Measurements from ENCODE around the gene HMX2.
"Not testable (repeated sequence)": the region's sequence is repeated elsewhere in the genome, so short reads cannot be mapped to it uniquely, and the experiment has no call there.

HMX2 gene

DNA sequence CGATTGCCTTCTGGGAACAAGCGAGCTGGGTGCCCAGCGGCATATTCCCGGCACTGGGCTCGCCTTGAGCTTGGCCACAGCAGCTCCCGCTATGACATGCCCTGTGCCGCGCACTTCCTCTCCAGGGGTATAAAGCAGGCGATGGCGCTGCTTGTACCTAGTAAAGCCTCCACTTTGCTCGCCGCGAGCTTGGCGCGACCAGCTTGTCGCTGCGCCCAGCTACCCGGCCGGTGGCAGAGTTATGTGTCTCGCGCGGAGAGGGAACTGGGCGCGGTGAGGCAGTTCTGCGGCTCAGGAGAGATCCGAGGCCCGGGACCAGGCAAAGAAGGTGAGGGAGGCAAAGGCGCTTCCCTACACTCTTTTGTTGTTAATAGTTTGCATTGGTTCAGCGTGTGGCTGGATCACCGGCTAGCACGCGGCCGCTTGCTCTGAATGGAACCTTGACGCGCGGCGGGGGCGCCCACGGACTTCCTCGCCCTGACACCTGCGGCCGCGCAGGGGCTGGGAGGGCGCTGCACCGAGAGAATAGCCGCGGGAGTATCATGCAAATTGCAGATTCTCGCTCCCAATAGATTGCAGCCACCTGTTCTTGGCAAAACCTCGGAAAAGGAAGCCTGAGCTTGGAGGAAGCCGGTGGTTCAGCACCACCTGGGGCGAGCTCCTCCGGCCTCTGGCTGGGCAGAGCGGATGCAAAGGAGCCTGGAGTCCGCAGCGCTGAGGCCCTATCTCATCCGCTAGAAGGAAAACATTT is 3.2 kb downstream of the HMX2 start:
- no peak for DNase-seq (ENCODE audit: low spot score)
- no peak for FAIRE-seq

DNA sequence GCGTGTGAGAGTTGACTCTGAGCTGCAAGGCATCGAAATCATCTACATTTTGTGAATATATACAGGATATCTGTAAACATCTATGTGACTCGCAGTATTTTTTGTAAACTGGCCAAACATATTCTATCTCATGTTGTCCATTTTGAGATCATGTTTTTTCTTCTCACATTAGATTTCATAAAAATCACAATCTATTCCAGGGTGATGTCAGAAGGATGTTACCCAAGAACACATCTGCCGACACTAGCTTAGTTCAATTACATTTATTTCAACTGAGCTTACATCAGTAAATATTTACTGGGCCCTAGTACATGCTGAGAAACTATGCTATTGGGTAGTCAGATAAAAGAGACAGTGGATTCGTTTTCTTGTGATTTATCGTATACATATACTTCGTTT is 3.8 kb downstream of the HMX2 start:
- no peak for DNase-seq (ENCODE audit: low spot score)
- FAIRE-seq = no peak

DNA sequence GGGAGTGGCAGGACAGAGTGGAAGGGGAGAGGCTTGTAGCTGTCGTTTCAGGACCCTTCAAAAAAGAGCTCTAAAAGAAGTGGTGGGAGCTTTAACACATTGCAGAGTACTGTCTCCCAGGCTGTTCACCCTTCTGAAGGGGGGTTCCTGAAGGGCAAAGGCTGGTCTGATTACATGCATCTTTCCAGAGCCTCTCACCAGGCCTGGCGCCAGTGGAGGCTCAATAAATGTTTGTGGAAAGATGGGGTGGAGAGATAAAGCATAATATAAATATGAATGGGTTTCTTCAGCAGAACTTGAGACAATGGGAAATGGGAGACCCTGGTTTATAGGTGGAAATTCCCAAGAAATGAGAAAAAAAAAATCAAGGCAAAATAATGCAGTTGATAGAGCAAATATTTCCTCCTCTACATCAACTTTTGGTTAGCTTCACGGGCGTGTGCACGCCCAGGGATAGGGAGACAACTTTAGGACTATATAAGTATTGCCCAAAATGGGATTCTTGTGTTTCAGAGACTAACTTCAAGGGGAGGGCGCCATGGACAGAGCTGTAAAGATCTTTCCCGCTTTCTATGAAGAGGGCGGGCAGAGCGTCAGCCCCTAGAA is 5.7 kb downstream of the HMX2 start:
- FAIRE-seq (no peak), DNase-seq (ENCODE audit: low spot score) (no peak)

DNA sequence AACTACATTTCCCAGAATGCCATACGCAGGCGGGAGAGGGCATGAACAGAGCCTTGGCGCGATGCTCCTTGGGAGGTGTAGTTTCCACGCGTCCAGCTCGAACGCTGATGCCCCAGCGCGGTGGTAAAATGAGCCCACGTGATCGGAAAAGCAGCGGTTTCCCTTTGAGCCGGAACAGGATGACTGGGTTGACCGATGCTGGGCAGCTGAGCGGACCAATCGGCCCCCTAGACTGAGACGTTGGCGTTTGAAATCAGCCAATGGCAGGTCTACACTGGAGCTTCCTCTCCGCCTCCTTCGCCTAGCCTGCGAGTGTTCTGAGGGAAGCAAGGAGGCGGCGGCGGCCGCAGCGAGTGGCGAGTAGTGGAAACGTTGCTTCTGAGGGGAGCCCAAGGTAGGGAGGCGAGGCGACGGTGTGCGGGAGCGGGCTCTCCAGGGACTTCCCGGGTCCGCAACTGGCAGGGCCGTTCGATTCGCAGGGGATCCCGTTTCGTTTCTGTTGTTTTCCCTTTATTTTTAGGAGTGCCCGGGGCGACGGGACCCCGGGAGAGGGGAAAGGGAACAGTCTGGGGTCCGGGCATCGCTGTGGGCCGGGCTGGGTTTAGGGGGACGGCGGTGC is 6.3 kb downstream of the HMX2 start, which contains the start of gene BUB3:
Gene BUB3 (plus strand): TSS at position 311 of the 619 bp plus-strand sequence. CDS start 516 bp downstream, outside the sequence.
- peak; percentile 99 for DNase-seq (ENCODE audit: low spot score)
- FAIRE-seq = peak; percentile 94

DNA sequence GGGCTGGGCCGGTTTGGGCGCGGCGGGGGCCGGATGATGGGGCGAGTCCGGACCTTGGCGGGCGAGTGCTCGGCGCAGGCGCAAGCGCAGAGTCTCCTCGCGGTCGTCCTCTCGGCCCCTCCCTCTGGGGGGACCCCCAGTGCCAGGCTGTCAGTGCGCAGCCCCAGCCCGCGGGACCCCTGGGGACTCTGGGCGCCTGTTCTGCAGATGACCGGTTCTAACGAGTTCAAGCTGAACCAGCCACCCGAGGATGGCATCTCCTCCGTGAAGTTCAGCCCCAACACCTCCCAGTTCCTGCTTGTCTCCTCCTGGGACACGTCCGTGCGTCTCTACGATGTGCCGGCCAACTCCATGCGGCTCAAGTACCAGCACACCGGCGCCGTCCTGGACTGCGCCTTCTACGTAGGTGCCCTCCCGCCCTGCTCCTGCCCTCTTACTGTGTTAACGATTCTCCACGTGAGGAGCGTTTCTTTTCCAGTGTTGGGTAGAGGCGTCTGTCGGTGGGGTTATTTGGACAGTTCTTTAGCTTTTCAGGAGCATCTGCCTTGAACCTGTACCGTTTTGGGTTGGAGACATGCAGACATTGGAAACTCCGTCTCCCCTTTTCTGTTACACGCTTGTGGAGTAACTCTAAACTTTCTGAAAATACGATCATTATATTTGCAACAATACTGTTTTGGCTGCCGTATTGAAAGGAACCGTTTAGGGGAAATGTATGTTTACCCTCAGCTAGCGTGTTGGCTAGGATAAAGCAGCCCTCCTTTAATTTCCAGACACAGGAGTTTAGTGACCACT is 7.0 kb downstream of the HMX2 start:
- no peak for FAIRE-seq
- peak; percentile 26 for DNase-seq (ENCODE audit: low spot score)

DNA sequence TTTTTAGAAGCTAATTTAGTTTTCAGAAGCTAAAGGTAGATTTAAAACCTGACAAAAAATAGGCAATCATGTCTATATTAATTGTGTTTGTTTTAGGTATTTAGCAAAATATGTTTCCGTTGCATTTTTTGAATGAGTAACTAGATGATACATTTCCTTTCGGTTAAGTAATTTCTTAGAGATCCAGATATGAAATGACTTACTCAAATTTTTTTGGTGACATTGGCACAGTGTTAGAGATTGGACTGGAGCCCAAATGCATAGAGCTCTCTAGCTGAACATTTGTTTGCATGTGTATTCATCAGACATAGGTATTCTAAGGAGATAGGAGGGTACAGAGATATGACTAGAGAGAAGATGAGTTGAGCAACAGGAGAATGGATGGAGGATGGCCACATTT is 8.1 kb downstream of the HMX2 start:
- peak; percentile 18 for DNase-seq (ENCODE audit: low spot score)
- FAIRE-seq = peak; percentile 33

DNA sequence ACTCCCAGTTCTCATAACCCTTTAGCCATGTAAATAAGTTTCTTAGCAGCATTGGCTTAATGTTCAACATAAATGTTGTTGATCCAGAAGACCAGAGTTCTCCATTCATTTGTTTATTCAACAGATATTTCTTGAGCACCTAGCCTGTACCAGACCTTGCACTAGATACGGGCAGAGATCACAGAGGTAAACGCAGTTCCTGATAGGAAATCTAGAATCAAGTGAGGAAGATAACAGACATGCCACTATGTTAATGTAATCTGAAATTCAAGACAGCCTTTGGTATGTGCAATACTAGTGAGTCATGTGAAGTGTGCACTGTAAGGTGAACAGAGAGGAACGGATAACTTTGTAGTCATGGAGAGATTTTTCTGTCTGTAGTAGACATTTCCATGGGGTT is 9.3 kb downstream of the HMX2 start:
- peak; percentile 79 for DNase-seq (ENCODE audit: low spot score)
- FAIRE-seq = peak; percentile 87

DNA sequence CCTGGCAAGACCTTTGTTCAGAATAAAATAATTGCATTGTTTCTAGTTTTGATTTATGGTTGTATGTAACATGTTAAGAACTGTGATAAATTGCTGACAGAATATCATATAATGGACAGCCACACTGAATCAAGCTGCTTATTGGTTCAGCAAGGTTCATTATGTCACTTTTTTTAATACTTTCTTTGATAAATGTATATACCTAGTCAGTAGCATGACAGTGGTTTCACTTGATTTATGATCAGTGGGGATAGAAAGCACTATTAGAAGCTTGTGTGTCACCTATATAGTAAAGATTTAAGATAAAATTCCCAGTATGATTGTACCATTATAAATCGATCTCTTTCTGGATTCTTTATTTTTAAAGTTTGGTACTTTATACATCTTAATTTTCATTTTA is 10.7 kb downstream of the HMX2 start:
- FAIRE-seq = no peak
- no peak for DNase-seq (ENCODE audit: low spot score)

DNA sequence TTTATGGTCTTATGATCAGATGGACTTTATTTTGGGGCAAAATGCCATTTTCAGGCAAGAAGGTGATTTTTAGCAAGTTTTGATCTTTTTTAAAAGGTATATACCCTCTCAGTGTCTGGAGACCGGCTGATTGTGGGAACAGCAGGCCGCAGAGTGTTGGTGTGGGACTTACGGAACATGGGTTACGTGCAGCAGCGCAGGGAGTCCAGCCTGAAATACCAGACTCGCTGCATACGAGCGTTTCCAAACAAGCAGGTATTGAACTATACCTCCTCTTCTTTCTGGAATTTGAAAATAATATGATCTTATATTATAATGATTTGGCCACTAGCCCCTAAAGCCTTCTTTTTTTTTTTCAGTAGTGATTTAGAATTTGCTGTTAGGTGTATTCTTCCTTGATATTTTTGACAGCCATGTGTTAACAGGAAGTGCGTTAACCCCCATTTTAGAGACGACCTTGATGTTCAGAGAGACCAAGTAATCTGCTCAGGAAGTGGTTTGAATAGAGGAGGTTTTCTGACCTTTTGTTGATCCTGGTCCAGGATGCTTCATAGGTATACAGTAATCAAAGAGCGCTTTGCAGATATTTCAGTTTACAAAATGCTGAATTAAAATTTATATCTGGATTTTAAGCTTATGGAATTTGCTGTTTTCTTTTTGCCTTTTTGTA is 12.5 kb downstream of the HMX2 start:
- DNase-seq (ENCODE audit: low spot score) = no peak
- FAIRE-seq = no peak

DNA sequence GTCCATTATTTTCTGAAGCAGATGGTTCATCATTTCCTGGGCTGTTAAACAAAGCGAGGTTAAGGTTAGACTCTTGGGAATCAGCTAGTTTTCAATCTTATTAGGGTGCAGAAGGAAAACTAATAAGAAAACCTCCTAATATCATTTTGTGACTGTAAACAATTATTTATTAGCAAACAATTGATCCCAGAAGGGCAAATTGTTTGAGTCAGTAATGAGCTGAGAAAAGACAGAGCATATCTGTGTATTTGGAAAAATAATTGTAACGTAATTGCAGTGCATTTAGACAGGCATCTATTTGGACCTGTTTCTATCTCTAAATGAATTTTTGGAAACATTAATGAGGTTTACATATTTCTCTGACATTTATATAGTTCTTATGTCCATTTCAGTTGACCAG is 16.4 kb downstream of the HMX2 start:
- no peak for FAIRE-seq
- no peak for DNase-seq (ENCODE audit: low spot score)

DNA sequence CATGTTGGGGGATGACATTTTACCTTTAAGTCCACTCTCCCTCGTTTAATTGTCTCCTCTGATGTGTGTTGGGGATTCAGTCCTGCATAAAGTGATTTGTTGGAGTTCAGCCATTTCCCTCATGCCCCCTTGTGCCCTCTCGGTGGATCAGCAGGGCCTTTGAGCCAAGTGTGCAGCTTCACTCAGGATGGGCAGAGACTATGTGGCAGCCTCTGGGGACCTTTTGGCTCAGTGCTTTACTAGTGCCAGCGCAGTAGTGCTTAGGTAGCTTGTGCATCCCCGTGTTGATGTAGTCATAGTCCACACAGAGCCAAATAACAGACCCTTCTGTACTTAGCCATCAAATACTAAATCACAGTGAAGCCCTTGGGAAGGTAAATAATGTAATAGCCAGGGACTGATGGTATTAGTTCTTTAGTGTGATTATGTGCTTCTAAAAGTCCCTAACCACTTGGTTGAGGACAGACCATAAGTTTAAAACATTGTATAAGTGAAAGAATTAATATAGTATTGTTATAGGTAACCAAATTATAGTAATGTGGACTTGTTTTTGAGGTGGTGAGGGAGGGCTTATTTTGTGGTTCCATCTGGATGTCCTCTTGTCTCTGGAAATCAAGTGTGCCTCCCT is 17.6 kb downstream of the HMX2 start:
- DNase-seq (ENCODE audit: low spot score) = no peak
- no peak for FAIRE-seq

DNA sequence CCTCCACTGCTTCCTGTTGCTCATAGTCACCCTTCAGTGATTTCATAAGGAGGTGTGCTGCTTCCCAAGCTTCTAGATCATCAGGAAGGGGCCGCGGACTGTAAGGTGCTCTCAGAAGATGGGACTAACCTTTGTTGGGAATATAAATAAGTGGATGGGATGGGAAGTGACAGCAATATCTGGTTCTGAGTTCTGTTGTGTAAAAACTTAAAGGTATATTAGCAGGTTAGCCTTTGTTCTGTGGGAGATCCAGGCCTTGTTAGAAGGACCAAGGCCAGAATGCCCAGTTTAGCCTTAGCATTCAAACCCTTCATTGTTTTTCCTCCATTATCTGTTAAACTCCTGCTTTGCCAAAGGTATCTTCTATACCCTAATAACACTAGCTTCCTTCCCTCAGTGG is 18.7 kb downstream of the HMX2 start:
- no peak for DNase-seq (ENCODE audit: low spot score)
- no peak for FAIRE-seq

DNA sequence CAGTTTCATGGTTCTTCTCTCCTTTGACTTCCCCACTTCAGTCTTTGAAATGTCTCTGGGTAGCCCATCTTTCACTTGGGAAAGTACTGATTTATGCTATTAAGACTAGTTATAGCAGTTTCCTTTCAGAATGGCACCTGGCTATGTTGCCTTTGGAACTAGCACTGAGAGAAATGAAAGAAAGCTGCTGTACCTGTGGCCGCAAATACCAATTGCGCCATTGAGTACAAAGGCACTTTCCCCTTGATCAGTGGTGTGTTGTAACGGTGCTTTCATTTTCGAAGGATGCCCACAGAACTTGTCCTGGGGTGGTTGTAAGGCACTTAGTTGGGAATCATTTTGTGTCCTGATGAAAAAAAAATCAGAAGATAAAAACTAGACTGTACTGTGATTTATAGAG is 23.0 kb downstream of the HMX2 start:
- FAIRE-seq = no peak

DNA sequence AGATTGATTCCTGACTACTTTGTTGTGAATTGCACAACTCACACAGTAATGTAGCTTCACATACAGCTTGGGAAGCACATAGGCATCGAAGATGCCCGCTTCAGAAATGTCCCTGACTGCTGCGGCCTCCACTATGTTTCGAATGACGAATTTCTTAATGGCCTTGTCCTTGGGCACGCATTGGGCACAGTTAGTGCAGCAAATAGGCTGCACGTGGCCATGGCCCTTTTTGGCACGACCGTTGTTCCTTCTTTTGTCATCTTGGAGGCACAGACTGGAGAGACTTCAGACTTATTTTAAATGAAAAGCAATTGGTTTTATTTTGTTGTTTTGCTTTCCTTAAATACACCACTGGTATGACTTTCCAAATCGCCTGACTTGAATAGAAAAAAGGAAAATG is 23.7 kb downstream of the HMX2 start:
- not testable (repeated sequence) for FAIRE-seq; DNase-seq (ENCODE audit: low spot score)

More for the DNA sequence above, 23.0 kb downstream of the HMX2 start:
- DNase-seq (ENCODE audit: low spot score) = no peak

DNA sequence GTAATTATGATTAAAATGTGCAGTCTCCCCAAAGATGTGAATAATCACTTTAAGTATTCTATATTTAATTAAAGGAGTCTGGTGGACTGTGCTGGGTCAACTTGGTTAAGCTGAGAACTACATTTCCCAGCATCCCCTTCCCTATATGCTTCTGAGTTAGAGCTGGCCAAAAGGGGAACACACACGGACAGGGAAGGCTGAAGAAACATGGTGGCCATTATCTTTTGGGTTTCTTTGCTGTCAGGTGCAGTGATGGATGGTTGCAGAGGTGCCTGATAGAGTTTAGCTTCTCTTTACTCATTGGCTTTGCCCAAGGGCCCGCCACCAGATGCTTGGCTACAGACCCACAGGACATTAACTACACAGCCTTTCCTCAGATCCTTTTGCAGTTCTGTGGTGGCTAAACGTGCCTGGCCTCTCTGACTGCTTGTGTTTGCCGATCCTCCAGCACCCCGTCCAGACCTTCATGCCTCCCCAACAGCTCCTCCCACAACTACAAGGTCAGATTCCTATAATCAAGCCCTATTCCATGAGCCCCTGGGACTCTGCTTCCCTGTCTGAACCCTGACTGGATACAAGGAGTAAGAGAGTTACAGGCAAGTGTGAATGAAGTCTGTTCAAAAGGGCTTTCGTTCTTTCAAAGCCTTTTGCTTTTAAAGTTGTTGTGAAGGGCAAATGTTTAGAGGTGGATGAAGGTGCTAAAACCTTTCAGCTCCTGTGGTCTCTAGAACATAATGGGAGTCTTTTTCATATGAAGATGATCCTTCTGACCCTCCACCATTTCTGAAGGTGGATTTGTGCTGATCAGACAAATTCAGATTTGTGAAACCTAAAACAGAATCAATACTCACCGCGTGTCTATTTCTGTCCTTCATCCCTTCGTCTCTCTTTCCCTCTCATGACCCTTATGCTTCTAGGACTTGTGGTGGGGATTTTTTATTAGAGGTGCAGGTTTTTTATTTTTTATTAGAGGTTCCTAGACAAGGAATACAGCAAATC is 27.8 kb downstream of the HMX2 start:
- no peak for DNase-seq (ENCODE audit: low spot score)
- no peak for FAIRE-seq

DNA sequence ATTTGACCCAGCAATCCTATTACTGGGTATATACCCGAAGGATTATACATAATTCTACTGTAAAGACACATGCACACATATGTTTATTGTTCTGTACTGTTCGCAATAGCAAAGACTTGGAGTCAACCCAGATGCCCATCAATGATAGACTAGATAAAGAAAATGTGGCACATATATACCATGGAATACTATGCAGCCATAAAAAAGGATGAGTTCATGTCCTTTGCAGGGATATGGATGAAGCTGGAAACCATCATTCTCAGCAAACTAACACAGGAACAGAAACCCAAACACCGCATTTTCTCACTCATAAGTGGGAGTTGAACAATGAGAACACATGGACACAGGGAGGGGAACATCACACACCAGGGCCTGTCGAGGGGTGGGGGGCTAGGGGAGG is 30.5 kb downstream of the HMX2 start:
- not testable (repeated sequence) for FAIRE-seq; DNase-seq (ENCODE audit: low spot score)

DNA sequence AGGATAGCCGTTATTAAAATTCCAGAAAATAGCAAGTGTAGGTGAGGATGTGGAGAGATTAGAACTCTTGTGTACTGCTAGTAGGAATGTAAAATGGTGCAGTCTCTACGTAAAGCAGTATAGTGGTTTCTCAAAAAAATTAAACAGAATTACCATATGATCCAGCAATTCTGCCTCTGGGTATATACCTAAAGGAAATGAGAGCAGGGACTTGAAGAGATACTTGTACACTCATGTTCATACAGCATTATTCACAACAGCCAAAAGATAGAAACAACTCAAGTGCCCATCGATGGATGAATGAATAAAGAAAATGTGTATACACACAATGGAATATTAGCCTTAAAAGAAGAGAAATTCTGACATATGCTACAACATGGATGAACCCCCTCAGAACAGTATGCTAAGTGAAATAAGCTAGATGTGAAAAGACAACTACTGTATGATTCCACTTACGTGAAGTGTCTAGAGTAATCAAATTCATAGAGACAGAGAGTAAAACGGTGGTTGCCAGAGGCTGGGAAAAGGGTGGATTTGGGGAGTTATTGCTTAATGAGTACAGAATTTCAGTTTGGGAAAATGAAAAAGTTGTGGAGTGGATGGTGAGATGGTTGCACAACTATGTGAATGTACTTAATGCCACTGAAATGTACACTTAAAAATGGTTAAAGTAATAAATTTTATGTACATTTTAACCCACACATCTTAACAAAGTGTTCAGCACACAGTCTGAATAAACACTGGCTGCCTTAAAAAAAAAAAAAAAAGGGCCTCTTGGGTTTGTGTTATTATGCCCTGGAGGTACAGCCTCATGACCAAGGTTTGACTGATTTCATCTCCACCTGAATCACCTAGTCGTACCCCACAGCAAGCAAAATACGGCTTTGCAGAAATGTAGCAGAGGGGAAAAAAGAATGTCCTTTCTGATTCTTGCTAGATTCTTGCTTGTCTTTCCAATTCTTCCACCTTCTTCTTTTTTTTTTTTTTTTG is 32.5 kb downstream of the HMX2 start:
- DNase-seq (ENCODE audit: low spot score) = no peak
- no peak for FAIRE-seq

DNA sequence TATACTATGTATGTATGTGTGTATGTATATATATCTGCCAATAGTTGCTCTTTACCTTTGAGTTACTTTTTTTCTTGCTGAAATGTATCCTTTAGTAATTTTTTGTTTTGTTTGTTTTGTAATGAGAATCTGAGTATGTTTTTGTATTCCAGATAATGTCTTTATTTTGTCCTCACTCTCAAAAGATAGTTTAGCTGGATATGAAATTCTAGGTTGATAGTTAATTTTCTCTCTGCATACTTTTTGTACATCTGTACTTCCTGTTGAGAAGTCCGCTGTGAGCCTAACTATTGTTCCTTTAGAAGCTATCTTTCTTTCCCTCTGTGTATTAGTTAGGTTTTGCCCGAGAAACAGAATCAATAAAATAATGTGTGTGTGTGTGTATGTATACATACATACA is 35.8 kb downstream of the HMX2 start:
- FAIRE-seq (peak; percentile 12), DNase-seq (ENCODE audit: low spot score) (no peak)
